ENCODE measurements around the gene CAMK2D.

DNA sequence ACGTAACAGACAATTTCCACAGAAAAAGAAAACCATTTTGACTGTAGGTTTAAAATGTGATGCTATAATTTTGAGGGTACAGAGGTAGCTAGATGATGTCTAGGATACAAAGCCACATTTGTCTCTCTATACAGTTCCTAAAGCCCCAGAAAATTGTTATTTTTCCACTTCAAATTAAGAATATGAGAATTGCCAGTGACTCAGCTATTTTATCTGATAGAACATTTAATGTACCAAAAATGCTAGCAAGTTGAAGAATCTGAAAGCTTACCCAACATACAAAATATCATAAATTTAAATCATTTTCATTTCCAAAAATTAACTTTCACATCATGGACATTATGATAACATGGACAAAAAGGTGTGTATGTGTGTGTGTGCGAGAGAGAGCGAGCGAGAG is 148.0 kb downstream of the CAMK2D start:
- TF ChIP-seq, protein P1, sequence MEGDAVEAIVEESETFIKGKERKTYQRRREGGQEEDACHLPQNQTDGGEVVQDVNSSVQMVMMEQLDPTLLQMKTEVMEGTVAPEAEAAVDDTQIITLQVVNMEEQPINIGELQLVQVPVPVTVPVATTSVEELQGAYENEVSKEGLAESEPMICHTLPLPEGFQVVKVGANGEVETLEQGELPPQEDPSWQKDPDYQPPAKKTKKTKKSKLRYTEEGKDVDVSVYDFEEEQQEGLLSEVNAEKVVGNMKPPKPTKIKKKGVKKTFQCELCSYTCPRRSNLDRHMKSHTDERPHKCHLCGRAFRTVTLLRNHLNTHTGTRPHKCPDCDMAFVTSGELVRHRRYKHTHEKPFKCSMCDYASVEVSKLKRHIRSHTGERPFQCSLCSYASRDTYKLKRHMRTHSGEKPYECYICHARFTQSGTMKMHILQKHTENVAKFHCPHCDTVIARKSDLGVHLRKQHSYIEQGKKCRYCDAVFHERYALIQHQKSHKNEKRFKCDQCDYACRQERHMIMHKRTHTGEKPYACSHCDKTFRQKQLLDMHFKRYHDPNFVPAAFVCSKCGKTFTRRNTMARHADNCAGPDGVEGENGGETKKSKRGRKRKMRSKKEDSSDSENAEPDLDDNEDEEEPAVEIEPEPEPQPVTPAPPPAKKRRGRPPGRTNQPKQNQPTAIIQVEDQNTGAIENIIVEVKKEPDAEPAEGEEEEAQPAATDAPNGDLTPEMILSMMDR (IDR thresholded peaks at IDR 0.05; ENCODE audit: low read depth, low read length, missing input control), result no peak
- no peak for TF ChIP-seq FOXA2 (IDR thresholded peaks at IDR 0.05)
- no peak for TF ChIP-seq SP1 (IDR thresholded peaks at IDR 0.05)
- TF ChIP-seq, protein P2, sequence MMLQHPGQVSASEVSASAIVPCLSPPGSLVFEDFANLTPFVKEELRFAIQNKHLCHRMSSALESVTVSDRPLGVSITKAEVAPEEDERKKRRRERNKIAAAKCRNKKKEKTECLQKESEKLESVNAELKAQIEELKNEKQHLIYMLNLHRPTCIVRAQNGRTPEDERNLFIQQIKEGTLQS (IDR thresholded peaks at IDR 0.05), result no peak
